Neural cell (in vitro differentiated cells): ENCODE measurements around the gene AGBL3. TPM values are rescaled to one million over a fixed set of nuclear protein-coding genes. Genes with fewer than 3 reads are reported as not detected.

Experiments used
- H2AFZ ChIP-seq: fragments of 200-600, 300-800 bp; sonication (generic), shearing (Covaris generic); 2 replicates; pipeline ENCODE4 v1.6.0; 2014; ENCODE audit warnings: low read depth, mild to moderate bottlenecking, antibody characterized with exemption, low read length, moderate library complexity
- H3F3A ChIP-seq: fragments of 200-600 bp; shearing (Covaris generic); 2 replicates; pipeline ENCODE4 v1.6.1; 2016; ENCODE audit warnings: mild to moderate bottlenecking, moderate library complexity, mixed read lengths, antibody characterized with exemption, low read length; ENCODE audit not compliant: insufficient read depth, poor library complexity, severe bottlenecking
- H3K27ac ChIP-seq: fragments of 200-600, 300-800 bp; sonication (generic), shearing (Covaris generic); 2 replicates; pipeline ENCODE4 v1.5.1; 2014; ENCODE audit warnings: mild to moderate bottlenecking, low read length, moderate library complexity
- H3K27me3 ChIP-seq: fragments of 300-800, 200-600 bp; sonication (generic), shearing (Covaris generic); 2 replicates; pipeline ENCODE4 v1.6.0; 2014; ENCODE audit warnings: mild to moderate bottlenecking, low read depth, low read length, moderate library complexity; ENCODE audit not compliant: insufficient read depth
- H3K36me3 ChIP-seq: fragments of 300-800, 200-600 bp; sonication (generic), shearing (Covaris generic); 2 replicates; pipeline ENCODE4 v1.5.1; 2014; ENCODE audit warnings: mild to moderate bottlenecking, antibody characterized with exemption, low read length, moderate library complexity; ENCODE audit not compliant: insufficient read depth
- H3K4me2 ChIP-seq: fragments of 300-800, 200-600 bp; sonication (generic), shearing (Covaris generic); 2 replicates; pipeline ENCODE4 v1.6.0; 2014; ENCODE audit warnings: mild to moderate bottlenecking, low read length
- H3K4me3 ChIP-seq: fragments of 300-800, 200-600 bp; sonication (generic), shearing (Covaris generic); 2 replicates; pipeline ENCODE4 v1.5.1; 2014; ENCODE audit warnings: mild to moderate bottlenecking, low read length, moderate library complexity
- H3K79me2 ChIP-seq: fragments of 200-600 bp; shearing (Covaris generic); replicated peaks from 2 replicates; pipeline ENCODE4 v1.6.0; 2014; ENCODE audit warnings: mild to moderate bottlenecking, low read length, moderate library complexity; ENCODE audit not compliant: insufficient read depth
- H3K9ac ChIP-seq: fragments of 300-800, 200-600 bp; sonication (generic), shearing (Covaris generic); 2 replicates; pipeline ENCODE4 v1.6.1; 2016; ENCODE audit warnings: mild to moderate bottlenecking, low read length, mixed read lengths
- H3K9me2 ChIP-seq: fragments of 200-600 bp; shearing (Covaris generic); 2 replicates; pipeline ENCODE4 v1.6.1; 2016; ENCODE audit warnings: mild to moderate bottlenecking, low read length, mixed read lengths; ENCODE audit not compliant: insufficient read depth
- H3K9me3 ChIP-seq: fragments of 200-600, 300-800 bp; sonication (generic), shearing (Covaris generic); 2 replicates; pipeline ENCODE4 v1.6.1; 2016; ENCODE audit warnings: mild to moderate bottlenecking, mixed run types, low read length, moderate library complexity, mixed read lengths
- H4K20me1 ChIP-seq: fragments of 200-600 bp; shearing (Covaris generic); 2 replicates; pipeline ENCODE4 v1.6.1; 2016; ENCODE audit warnings: mild to moderate bottlenecking, mixed run types; ENCODE audit not compliant: insufficient read depth
- CTCF ChIP-seq: fragments of 450-650 bp; IDR thresholded peaks from 2 replicates; pipeline ENCODE4 v1.5.1; 2014; ENCODE audit warnings: antibody characterized with exemption, mild to moderate bottlenecking, moderate library complexity; ENCODE audit not compliant: poor library complexity, severe bottlenecking
- EP300 ChIP-seq: fragments of 450-650 bp; conservative IDR thresholded peaks from 2 replicates; pipeline ENCODE4 v1.6.1; 2014; ENCODE audit warnings: antibody characterized with exemption, mild to moderate bottlenecking, moderate library complexity; ENCODE audit not compliant: poor library complexity, severe bottlenecking
- EZH2 ChIP-seq: fragments of 200-600, 300-800 bp; shearing (Covaris generic), sonication (generic); IDR thresholded peaks from 2 replicates; pipeline ENCODE4 v1.6.1; 2014; ENCODE audit warnings: antibody characterized with exemption, low read length, borderline replicate concordance, mild to moderate bottlenecking; ENCODE audit not compliant: insufficient read depth, poor library complexity, severe bottlenecking
- MXI1 ChIP-seq: fragments of 450-650 bp; conservative IDR thresholded peaks from 2 replicates; pipeline ENCODE4 v1.6.1; 2014; ENCODE audit warnings: antibody characterized with exemption, mild to moderate bottlenecking; ENCODE audit not compliant: poor library complexity, severe bottlenecking
- POLR2AphosphoS5 ChIP-seq: IDR thresholded peaks from 2 replicates; pipeline ENCODE4 v1.6.1; 2012
- RAD21 ChIP-seq: fragments of 450-650 bp; conservative IDR thresholded peaks from 2 replicates; pipeline ENCODE4 v1.6.1; 2014; ENCODE audit warnings: antibody characterized with exemption, mild to moderate bottlenecking, moderate library complexity
- REST ChIP-seq: IDR thresholded peaks from 2 replicates; pipeline ENCODE4 v1.6.1; 2012; ENCODE audit warnings: borderline replicate concordance
- SMC3 ChIP-seq: fragments of 450-650 bp; conservative IDR thresholded peaks from 2 replicates; pipeline ENCODE4 v1.6.1; 2014; ENCODE audit warnings: antibody characterized with exemption, mild to moderate bottlenecking, moderate library complexity; ENCODE audit not compliant: poor library complexity
- TAF1 ChIP-seq: IDR thresholded peaks from 2 replicates; pipeline ENCODE4 v1.6.1; 2012; ENCODE audit warnings: low read depth
- polyA plus RNA-seq: library from polyadenylated mRNA; depleted of rRNA; stranded (reverse); fragments of >200 nt; gene quantifications from 2 replicates; pipeline ENCODE4 v1.2.3, GENCODE V29; 2014

The AGBL3 gene
- polyA plus RNA-seq, 1 donor from 2014 or later = 9.5 TPM

GRCh38 chr7:135151533-135151932 lies 165.2 kb downstream of the AGBL3 start:
- no peaks in the 10 kb centered on the region for H3K79me2 ChIP-seq
- TF ChIP-seq SMC3 = no peak
- no peak for TF ChIP-seq MXI1
- no peak for TF ChIP-seq RAD21

GRCh38 chr7:135152442-135152841 lies 166.1 kb downstream of the AGBL3 start:
- Histone ChIP-seq H3F3A (no peaks in the 10 kb centered on the region), H3K36me3 (no peaks in the 10 kb centered on the region), H3K9me2 (no peaks in the 10 kb centered on the region), H3K27ac (no peak overlapping the region), H3K9me3 (peaks cover 2% of the 10 kb centered on the region), H2AFZ (no peak overlapping the region), H3K79me2 (no peaks in the 10 kb centered on the region), H3K27me3 (no peaks in the 10 kb centered on the region), H3K9ac (no peak overlapping the region), H3K4me3 (no peak overlapping the region), H4K20me1 (no peaks in the 10 kb centered on the region), H3K4me2 (no peak overlapping the region)
- no peak for TF ChIP-seq EZH2
- no peak for TF ChIP-seq RAD21
- TF ChIP-seq MXI1 = no peak
- no peak for TF ChIP-seq TAF1

More at GRCh38 chr7:135151533-135151932, 165.2 kb downstream of the AGBL3 start:
- no peaks in the 10 kb centered on the region for H3K27me3 ChIP-seq
- H3K9ac ChIP-seq = no peak overlapping the region
- H3F3A ChIP-seq = no peaks in the 10 kb centered on the region
- no peaks in the 10 kb centered on the region for H3K9me3 ChIP-seq
- H3K27ac ChIP-seq = no peak overlapping the region
- no peak overlapping the region for H3K4me3 ChIP-seq
- no peaks in the 10 kb centered on the region for H4K20me1 ChIP-seq
- H3K9me2 ChIP-seq = no peaks in the 10 kb centered on the region
- no peak overlapping the region for H3K4me2 ChIP-seq
- H3K36me3 ChIP-seq = no peaks in the 10 kb centered on the region
- H2AFZ ChIP-seq = no peak overlapping the region

- Histone ChIP-seq H3K27ac (no peak overlapping the region), H3K9me2 (no peaks in the 10 kb centered on the region), H2AFZ (no peak overlapping the region), H4K20me1 (no peaks in the 10 kb centered on the region), H3K79me2 (no peaks in the 10 kb centered on the region), H3K4me2 (no peak overlapping the region), H3K36me3 (no peaks in the 10 kb centered on the region), H3K4me3 (no peak overlapping the region), H3K9ac (no peak overlapping the region), H3K9me3 (peaks cover 6% of the 10 kb centered on the region), H3K27me3 (no peaks in the 10 kb centered on the region), H3F3A (no peaks in the 10 kb centered on the region)
- TF ChIP-seq TAF1 = no peak
- no peak for TF ChIP-seq RAD21
- no peak for TF ChIP-seq CTCF
- TF ChIP-seq EZH2 = no peak
- TF ChIP-seq EP300 = no peak
These were observed 168.4 kb downstream of the AGBL3 start for GRCh38 chr7:135154734-135155133.

GRCh38 chr7:135156290-135156689 lies 170.0 kb downstream of the AGBL3 start:
- H3K9ac ChIP-seq = no peak overlapping the region
- H4K20me1 ChIP-seq = no peaks in the 10 kb centered on the region
- peaks cover 6% of the 10 kb centered on the region for H3K9me3 ChIP-seq
- no peak overlapping the region for H3K27ac ChIP-seq
- H3K27me3 ChIP-seq = no peaks in the 10 kb centered on the region
- no peak for TF ChIP-seq POLR2AphosphoS5
- TF ChIP-seq EZH2 = no peak
- TF ChIP-seq EP300 = no peak
- no peak for TF ChIP-seq TAF1
- TF ChIP-seq MXI1 = no peak
- no peak for TF ChIP-seq REST
- TF ChIP-seq SMC3 = no peak
- no peak for TF ChIP-seq RAD21
- no peak for TF ChIP-seq CTCF
- H3K79me2 ChIP-seq = no peaks in the 10 kb centered on the region
- no peak overlapping the region for H3K4me3 ChIP-seq
- no peak overlapping the region for H2AFZ ChIP-seq
- no peaks in the 10 kb centered on the region for H3F3A ChIP-seq
- no peaks in the 10 kb centered on the region for H3K9me2 ChIP-seq
- H3K4me2 ChIP-seq = no peak overlapping the region
- H3K36me3 ChIP-seq = no peaks in the 10 kb centered on the region
